ENCODE data around the gene ANKRD49.

DNA sequence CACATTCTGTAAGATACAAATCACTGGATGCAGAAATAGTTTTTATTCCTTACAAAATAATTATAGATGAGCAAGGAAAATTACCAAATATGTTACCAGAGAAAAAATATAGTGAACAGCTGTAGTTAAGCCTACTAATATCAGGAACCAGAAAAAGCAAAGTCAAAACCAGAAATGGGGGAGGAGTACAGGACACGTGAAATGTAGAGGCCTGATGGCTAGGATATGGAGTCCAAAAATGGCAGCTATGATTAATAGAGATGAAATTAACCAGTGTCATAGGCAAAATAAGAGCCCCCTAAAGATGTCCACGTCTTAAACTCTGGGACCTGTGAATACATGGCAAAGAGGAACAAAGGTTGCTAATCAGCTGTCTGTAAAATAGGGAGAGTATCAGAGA is 34.2 kb upstream of the ANKRD49 start:
- TF ChIP-seq, protein P1, sequence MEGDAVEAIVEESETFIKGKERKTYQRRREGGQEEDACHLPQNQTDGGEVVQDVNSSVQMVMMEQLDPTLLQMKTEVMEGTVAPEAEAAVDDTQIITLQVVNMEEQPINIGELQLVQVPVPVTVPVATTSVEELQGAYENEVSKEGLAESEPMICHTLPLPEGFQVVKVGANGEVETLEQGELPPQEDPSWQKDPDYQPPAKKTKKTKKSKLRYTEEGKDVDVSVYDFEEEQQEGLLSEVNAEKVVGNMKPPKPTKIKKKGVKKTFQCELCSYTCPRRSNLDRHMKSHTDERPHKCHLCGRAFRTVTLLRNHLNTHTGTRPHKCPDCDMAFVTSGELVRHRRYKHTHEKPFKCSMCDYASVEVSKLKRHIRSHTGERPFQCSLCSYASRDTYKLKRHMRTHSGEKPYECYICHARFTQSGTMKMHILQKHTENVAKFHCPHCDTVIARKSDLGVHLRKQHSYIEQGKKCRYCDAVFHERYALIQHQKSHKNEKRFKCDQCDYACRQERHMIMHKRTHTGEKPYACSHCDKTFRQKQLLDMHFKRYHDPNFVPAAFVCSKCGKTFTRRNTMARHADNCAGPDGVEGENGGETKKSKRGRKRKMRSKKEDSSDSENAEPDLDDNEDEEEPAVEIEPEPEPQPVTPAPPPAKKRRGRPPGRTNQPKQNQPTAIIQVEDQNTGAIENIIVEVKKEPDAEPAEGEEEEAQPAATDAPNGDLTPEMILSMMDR (IDR thresholded peaks at IDR 0.05): no peak
- TF ChIP-seq EZH2 (IDR thresholded peaks at IDR 0.05) (no peak), EZH2phosphoT487 (IDR thresholded peaks at IDR 0.05) (no peak)
